Kidney epithelial cell (primary cell): ENCODE results near the gene GIMAP8. TPM values are rescaled to one million over a fixed set of nuclear protein-coding genes. Genes with fewer than 3 reads are reported as not detected.
"Not testable (repeated sequence)": the region's sequence is repeated elsewhere in the genome, so short reads cannot be mapped to it uniquely, and the experiment has no call there.

ENCODE experiments used
- DNase-seq: peaks from one replicate; pipeline ENCODE4 v3.0.0-alpha.2; 2010; ENCODE audit warnings: low read depth
- H3K27me3 ChIP-seq: 2 replicates; pipeline ENCODE4 v1.6.0; 2011; ENCODE audit warnings: low read length; ENCODE audit not compliant: control insufficient read depth, insufficient read depth
- H3K36me3 ChIP-seq: 2 replicates; pipeline ENCODE4 v1.5.1; 2011; ENCODE audit warnings: low read length; ENCODE audit not compliant: control insufficient read depth, insufficient read depth
- H3K4me3 ChIP-seq: 2 replicates; pipeline ENCODE4 v1.5.1; 2011; ENCODE audit warnings: low read depth, mild to moderate bottlenecking, control low read depth, low read length
- CTCF ChIP-seq: IDR thresholded peaks from 2 replicates; pipeline ENCODE4 v1.5.1; 2011; ENCODE audit warnings: mild to moderate bottlenecking, moderate library complexity, low read length, control low read depth, inconsistent platforms; ENCODE audit not compliant: insufficient read depth, poor library complexity, severe bottlenecking
- total RNA-seq: library from RNA; depleted of rRNA; stranded (reverse); fragments of >200 nt; gene quantifications from 2 replicates; pipeline ENCODE4 v1.2.3, GENCODE V29; 2015

Gene GIMAP8
- total RNA-seq, 1 donor from 2014 or later, result not detected

- TF ChIP-seq CTCF, result no peak
Observed at GRCh38 chr7:150451833-150452461, 1.5 kb downstream of the GIMAP8 start.

GRCh38 chr7:150453181-150453580, 2.8 kb downstream of the GIMAP8 start:
- no peak for DNase-seq
- TF ChIP-seq CTCF, result no peak
- Histone ChIP-seq H3K4me3 (no peak overlapping the region), H3K27me3 (peaks cover 22% of the 10 kb centered on the region), H3K36me3 (no peaks in the 10 kb centered on the region)

More at GRCh38 chr7:150451833-150452461, 1.5 kb downstream of the GIMAP8 start:
- no peak for DNase-seq
- Histone ChIP-seq H3K27me3 (peaks cover 22% of the 10 kb centered on the region), H3K36me3 (no peaks in the 10 kb centered on the region), H3K4me3 (no peak overlapping the region)

- TF ChIP-seq CTCF, result no peak
- no peaks in the 10 kb centered on the region for H3K36me3 ChIP-seq
- H3K4me3 ChIP-seq, result no peak overlapping the region
- peaks cover 22% of the 10 kb centered on the region for H3K27me3 ChIP-seq
- no peak for DNase-seq
Observed at GRCh38 chr7:150453892-150454291, 3.5 kb downstream of the GIMAP8 start.

- not testable (repeated sequence) for H3K27me3 ChIP-seq, DNase-seq, H3K4me3 ChIP-seq, H3K36me3 ChIP-seq
Observed at GRCh38 chr7:150457064-150457463, 6.6 kb downstream of the GIMAP8 start.

GRCh38 chr7:150458235-150458634, 7.8 kb downstream of the GIMAP8 start:
- Histone ChIP-seq H3K27me3 (no peaks in the 10 kb centered on the region), H3K36me3 (no peaks in the 10 kb centered on the region), H3K4me3 (no peak overlapping the region)
- TF ChIP-seq CTCF, result no peak
- DNase-seq, result no peak

GRCh38 chr7:150458756-150459155, 8.3 kb downstream of the GIMAP8 start:
- Histone ChIP-seq H3K4me3 (no peak overlapping the region), H3K27me3 (no peaks in the 10 kb centered on the region), H3K36me3 (no peaks in the 10 kb centered on the region)
- DNase-seq, result no peak
- TF ChIP-seq CTCF, result no peak
